ENCODE data around the gene RAET1E. TPM values are rescaled to one million over a fixed set of nuclear protein-coding genes. Genes with fewer than 3 reads are reported as not detected.

RAET1E gene
- total and polyA plus RNA-seq, 2 donors (not counting 3 experiments of a cell fraction or from before 2014, with no cell fraction given): 0.04 TPM; not detected in 1

DNA sequence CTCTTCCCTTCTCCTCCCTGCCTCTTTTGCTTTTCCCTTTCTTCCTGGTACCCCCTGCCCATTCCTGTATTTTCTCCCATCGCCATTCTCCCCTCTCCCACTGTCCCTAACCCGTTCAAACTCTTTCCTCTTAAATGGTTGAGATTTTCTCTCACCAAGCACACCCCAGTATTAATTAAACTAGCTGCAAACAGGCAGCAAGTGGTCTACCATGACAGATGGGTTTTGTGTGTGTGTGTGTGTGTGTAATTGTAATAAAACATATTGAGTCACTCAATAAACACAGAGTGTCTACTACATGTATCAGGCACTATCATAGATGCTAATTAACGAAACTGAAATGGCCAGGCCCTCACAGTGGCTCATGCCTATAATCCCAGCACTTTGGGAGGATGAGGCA lies 6.7 kb downstream of the RAET1E start:
- intact Hi-C loops (cut with micrococcal nuclease): no loop called here
- CTCF ChIA-PET: interaction anchor here (1.3 kb wide), 1 partner anchor 11 kb away, joined by 3 read pairs; no protein-coding TSS in a partner anchor

More for the DNA sequence above, 6.7 kb downstream of the RAET1E start:
- dilution Hi-C loops (cut with MboI; ENCODE audit: extremely low pct_ligation_motif_present, low sequenced_read_pairs): no loop called here
- no TSS peak for BruUV-seq (replicated peaks)
- H4K20me1 ChIP-seq (replicated peaks; ENCODE audit: control insufficient read depth, extremely low read depth, insufficient read depth, low read length): no peaks in the 10 kb centered on the region
- H2AFZ ChIP-seq (ENCODE audit: low read depth, low read length): no peak overlapping the region
- no peak overlapping the region for H3K9ac ChIP-seq (replicated peaks; ENCODE audit: extremely low read depth, insufficient read depth, low read length)
- no peak for DNase-seq (ENCODE audit: low read depth, low spot score)
- no peak for FAIRE-seq
- TF ChIP-seq EZH2 (IDR thresholded peaks at IDR 0.05; ENCODE audit: borderline replicate concordance, low read depth, low read length, severe bottlenecking): no peak
- no peak for TF ChIP-seq GATA2 (IDR thresholded peaks at IDR 0.05; ENCODE audit: insufficient read depth, insufficient read length, low read depth, low read length)
- TF ChIP-seq, protein P1, sequence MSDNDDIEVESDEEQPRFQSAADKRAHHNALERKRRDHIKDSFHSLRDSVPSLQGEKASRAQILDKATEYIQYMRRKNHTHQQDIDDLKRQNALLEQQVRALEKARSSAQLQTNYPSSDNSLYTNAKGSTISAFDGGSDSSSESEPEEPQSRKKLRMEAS (IDR thresholded peaks at IDR 0.05; ENCODE audit: insufficient read depth, insufficient read length): no peak
- TF ChIP-seq, protein P2, sequence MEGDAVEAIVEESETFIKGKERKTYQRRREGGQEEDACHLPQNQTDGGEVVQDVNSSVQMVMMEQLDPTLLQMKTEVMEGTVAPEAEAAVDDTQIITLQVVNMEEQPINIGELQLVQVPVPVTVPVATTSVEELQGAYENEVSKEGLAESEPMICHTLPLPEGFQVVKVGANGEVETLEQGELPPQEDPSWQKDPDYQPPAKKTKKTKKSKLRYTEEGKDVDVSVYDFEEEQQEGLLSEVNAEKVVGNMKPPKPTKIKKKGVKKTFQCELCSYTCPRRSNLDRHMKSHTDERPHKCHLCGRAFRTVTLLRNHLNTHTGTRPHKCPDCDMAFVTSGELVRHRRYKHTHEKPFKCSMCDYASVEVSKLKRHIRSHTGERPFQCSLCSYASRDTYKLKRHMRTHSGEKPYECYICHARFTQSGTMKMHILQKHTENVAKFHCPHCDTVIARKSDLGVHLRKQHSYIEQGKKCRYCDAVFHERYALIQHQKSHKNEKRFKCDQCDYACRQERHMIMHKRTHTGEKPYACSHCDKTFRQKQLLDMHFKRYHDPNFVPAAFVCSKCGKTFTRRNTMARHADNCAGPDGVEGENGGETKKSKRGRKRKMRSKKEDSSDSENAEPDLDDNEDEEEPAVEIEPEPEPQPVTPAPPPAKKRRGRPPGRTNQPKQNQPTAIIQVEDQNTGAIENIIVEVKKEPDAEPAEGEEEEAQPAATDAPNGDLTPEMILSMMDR (IDR thresholded peaks at IDR 0.05; ENCODE audit: extremely low read depth in 1 of 2, insufficient read depth in 1 of 2, low read depth in 1 of 2, low read length in 2 of 2): no peak
- no peak for TF ChIP-seq MYC (IDR thresholded peaks at IDR 0.05; ENCODE audit: low read depth, low read length)
- no peak for TF ChIP-seq FOS (IDR thresholded peaks at IDR 0.05; ENCODE audit: borderline replicate concordance, insufficient read depth, low read length)
- no peak for TF ChIP-seq JUN (IDR thresholded peaks at IDR 0.05; ENCODE audit: borderline replicate concordance, insufficient read depth, insufficient read length, low read depth)
- TF ChIP-seq POLR2A (IDR thresholded peaks at IDR 0.05; ENCODE audit: low read depth, low read length): no peak
- H3K27ac ChIP-seq (ENCODE audit: insufficient read depth, low read depth, low read length): no peak overlapping the region
- H3K9me3 ChIP-seq (replicated peaks; ENCODE audit: control insufficient read depth, insufficient read depth, low read length): no peaks in the 10 kb centered on the region
- peaks cover 10% of the 10 kb centered on the region for H3K4me1 ChIP-seq (ENCODE audit: control insufficient read depth, extremely low read depth, insufficient read depth, low read length)
- H3K4me2 ChIP-seq (ENCODE audit: insufficient read depth, low read length): no peak overlapping the region
- peaks cover 2 to 9% of the 10 kb centered on the region in 2 experiments for H3K27me3 ChIP-seq (ENCODE audit: control insufficient read depth in 2 of 2, insufficient read depth in 2 of 2, low read length in 2 of 2)
- POLR2A ChIA-PET: no interaction called here
- H3K9me1 ChIP-seq (replicated peaks; ENCODE audit: control insufficient read depth, extremely low read depth, insufficient read depth, low read length): no peaks in the 10 kb centered on the region
- H3K79me2 ChIP-seq (ENCODE audit: control insufficient read depth, insufficient read depth, low read length): no peaks in the 10 kb centered on the region
- no peaks in the 10 kb centered on the region for H3K36me3 ChIP-seq (ENCODE audit: control insufficient read depth in 2 of 2, extremely low read depth in 1 of 2, insufficient read depth in 2 of 2, low read length in 2 of 2)
- no peak overlapping the region for H3K4me3 ChIP-seq (replicated peaks in 1 of 3; ENCODE audit: insufficient read depth in 1 of 3, low read depth in 1 of 3, low read length in 3 of 3)
